ENCODE results near the gene CCDC152.
A peak's percentile ranks its signal among the peaks of the same experiment; 100 is the strongest.

CCDC152 gene

GRCh38 chr5:42749020-42749419, 7.6 kb upstream of the CCDC152 start:
- Histone ChIP-seq H3K27me3 (ENCODE audit: insufficient read depth, low read length) (no peaks in the 10 kb centered on the region), H3K9ac (ENCODE audit: low read length) (no peak overlapping the region), H4K20me1 (ENCODE audit: insufficient read depth, low read length) (no peaks in the 10 kb centered on the region), H3K4me3 (ENCODE audit: low read depth, low read length, poor library complexity, severe bottlenecking) (no peak overlapping the region), H3K9me2 (ENCODE audit: low read depth, low read length) (no peaks in the 10 kb centered on the region), H3K36me3 (ENCODE audit: insufficient read depth, low read length) (no peaks in the 10 kb centered on the region), H3K4me1 (ENCODE audit: insufficient read depth, low read length, severe bottlenecking) (peaks cover 38% of the 10 kb centered on the region), H3K4me2 (ENCODE audit: low read length) (no peak overlapping the region), H2AFZ (ENCODE audit: low read length) (no peak overlapping the region), H3K27ac (ENCODE audit: low read depth, low read length, poor library complexity, severe bottlenecking) (peak overlapping the region; percentile 76), H3F3A (ENCODE audit: insufficient read depth, low read length) (no peaks in the 10 kb centered on the region), H3K79me2 (ENCODE audit: insufficient read depth, low read length) (no peaks in the 10 kb centered on the region), H3K9me3 (ENCODE audit: low read length) (no peaks in the 10 kb centered on the region)
- TF ChIP-seq CTCF (IDR thresholded peaks at IDR 0.05; ENCODE audit: low read length) (no peak), EZH2 (IDR thresholded peaks at IDR 0.05; ENCODE audit: borderline replicate concordance, low read length) (no peak)

GRCh38 chr5:42750507-42750906, 6.1 kb upstream of the CCDC152 start:
- no peak overlapping the region for H3K4me3 ChIP-seq (ENCODE audit: low read depth, low read length, poor library complexity, severe bottlenecking)
- no peak overlapping the region for H2AFZ ChIP-seq (ENCODE audit: low read length)
- H3K9me2 ChIP-seq (ENCODE audit: low read depth, low read length): no peaks in the 10 kb centered on the region
- no peaks in the 10 kb centered on the region for H3K27me3 ChIP-seq (ENCODE audit: insufficient read depth, low read length)
- H3K36me3 ChIP-seq (ENCODE audit: insufficient read depth, low read length): no peaks in the 10 kb centered on the region
- H3K4me2 ChIP-seq (ENCODE audit: low read length): no peak overlapping the region
- H3K9me3 ChIP-seq (ENCODE audit: low read length): no peaks in the 10 kb centered on the region
- H3F3A ChIP-seq (ENCODE audit: insufficient read depth, low read length): no peaks in the 10 kb centered on the region
- H3K27ac ChIP-seq (ENCODE audit: low read depth, low read length, poor library complexity, severe bottlenecking): peak overlapping the region; percentile 55
- TF ChIP-seq CTCF (IDR thresholded peaks at IDR 0.05; ENCODE audit: low read length) (no peak), EZH2 (IDR thresholded peaks at IDR 0.05; ENCODE audit: borderline replicate concordance, low read length) (no peak)
- peaks cover 38% of the 10 kb centered on the region for H3K4me1 ChIP-seq (ENCODE audit: insufficient read depth, low read length, severe bottlenecking)
- H4K20me1 ChIP-seq (ENCODE audit: insufficient read depth, low read length): no peaks in the 10 kb centered on the region
- H3K9ac ChIP-seq (ENCODE audit: low read length): no peak overlapping the region
- no peaks in the 10 kb centered on the region for H3K79me2 ChIP-seq (ENCODE audit: insufficient read depth, low read length)

GRCh38 chr5:42751044-42751443, 5.6 kb upstream of the CCDC152 start:
- H3K4me3 ChIP-seq (ENCODE audit: low read depth, low read length, poor library complexity, severe bottlenecking): no peak overlapping the region
- H3K9ac ChIP-seq (ENCODE audit: low read length): no peak overlapping the region
- H3K27me3 ChIP-seq (ENCODE audit: insufficient read depth, low read length): no peaks in the 10 kb centered on the region
- no peaks in the 10 kb centered on the region for H3K36me3 ChIP-seq (ENCODE audit: insufficient read depth, low read length)
- no peaks in the 10 kb centered on the region for H3K9me2 ChIP-seq (ENCODE audit: low read depth, low read length)
- TF ChIP-seq EZH2 (IDR thresholded peaks at IDR 0.05; ENCODE audit: borderline replicate concordance, low read length): no peak
- H3K79me2 ChIP-seq (ENCODE audit: insufficient read depth, low read length): no peaks in the 10 kb centered on the region
- peaks cover 37% of the 10 kb centered on the region for H3K4me1 ChIP-seq (ENCODE audit: insufficient read depth, low read length, severe bottlenecking)
- H2AFZ ChIP-seq (ENCODE audit: low read length): no peak overlapping the region
- no peak overlapping the region for H3K4me2 ChIP-seq (ENCODE audit: low read length)
- no peaks in the 10 kb centered on the region for H4K20me1 ChIP-seq (ENCODE audit: insufficient read depth, low read length)
- H3K9me3 ChIP-seq (ENCODE audit: low read length): no peaks in the 10 kb centered on the region
- no peaks in the 10 kb centered on the region for H3F3A ChIP-seq (ENCODE audit: insufficient read depth, low read length)
- H3K27ac ChIP-seq (ENCODE audit: low read depth, low read length, poor library complexity, severe bottlenecking): peak overlapping the region; percentile 13

DNA sequence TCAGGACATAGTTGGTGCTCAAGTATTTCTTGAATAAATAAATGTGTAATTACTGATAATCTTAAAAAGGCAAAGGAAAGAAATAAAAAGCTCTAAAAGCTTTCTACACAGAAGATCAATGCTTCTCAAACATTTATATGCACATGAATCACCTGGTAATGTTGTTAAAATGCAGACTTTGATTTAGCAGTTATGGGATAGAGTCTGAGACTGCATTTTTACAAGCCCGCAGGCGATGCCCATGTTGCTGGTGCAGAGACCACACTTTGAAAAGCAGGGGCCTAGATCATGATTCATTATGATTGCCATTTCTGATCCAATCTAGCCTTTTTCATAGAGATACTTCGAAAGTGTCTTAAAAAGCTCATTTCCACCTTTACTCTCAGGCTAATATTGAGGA, 3.5 kb upstream of the CCDC152 start:
- Histone ChIP-seq H3K9me3 (ENCODE audit: low read length) (no peaks in the 10 kb centered on the region), H3K36me3 (ENCODE audit: insufficient read depth, low read length) (no peaks in the 10 kb centered on the region), H3K79me2 (ENCODE audit: insufficient read depth, low read length) (no peaks in the 10 kb centered on the region), H3K4me3 (ENCODE audit: low read depth, low read length, poor library complexity, severe bottlenecking) (no peak overlapping the region), H2AFZ (ENCODE audit: low read length) (no peak overlapping the region), H3K4me1 (ENCODE audit: insufficient read depth, low read length, severe bottlenecking) (peaks cover 24% of the 10 kb centered on the region), H3K9ac (ENCODE audit: low read length) (no peak overlapping the region), H3F3A (ENCODE audit: insufficient read depth, low read length) (no peaks in the 10 kb centered on the region), H3K4me2 (ENCODE audit: low read length) (no peak overlapping the region), H3K27me3 (ENCODE audit: insufficient read depth, low read length) (no peaks in the 10 kb centered on the region), H4K20me1 (ENCODE audit: insufficient read depth, low read length) (no peaks in the 10 kb centered on the region), H3K27ac (ENCODE audit: low read depth, low read length, poor library complexity, severe bottlenecking) (no peak overlapping the region), H3K9me2 (ENCODE audit: low read depth, low read length) (no peaks in the 10 kb centered on the region)
- TF ChIP-seq EZH2 (IDR thresholded peaks at IDR 0.05; ENCODE audit: borderline replicate concordance, low read length) (no peak), CTCF (IDR thresholded peaks at IDR 0.05; ENCODE audit: low read length) (no peak)
